ENCODE results near the gene SULT1A1. TPM values are rescaled to one million over a fixed set of nuclear protein-coding genes. Genes with fewer than 3 reads are reported as not detected.
"Not testable (repeated sequence)": the region's sequence is repeated elsewhere in the genome, so short reads cannot be mapped to it uniquely, and the experiment has no call there.

SULT1A1 gene
- total RNA-seq, 1 donor from 2014 or later = 8.6 TPM

- TF ChIP-seq CTCF (conservative IDR thresholded peaks at IDR 0.05; ENCODE audit: low read depth, low read length) = peak; percentile 7
- no peak for DNase-seq (ENCODE audit: low read depth)
- no peak overlapping the region for H3K4me3 ChIP-seq (ENCODE audit: low read depth, low read length)
These were observed 12.1 kb downstream of the SULT1A1 start for GRCh38 chr16:28597692-28598261.

- TF ChIP-seq CTCF (conservative IDR thresholded peaks at IDR 0.05; ENCODE audit: low read depth, low read length) = no peak
- peak; percentile 30 for DNase-seq (ENCODE audit: low read depth)
- peak within 1 kb of the TSS; percentile 5 for H3K4me3 ChIP-seq (ENCODE audit: low read depth, low read length)
These were observed 12.8 kb downstream of the SULT1A1 start, which contains the start of gene SULT1A2 for GRCh38 chr16:28596840-28597691. TSS of gene SULT1A2 (minus strand) at chr16:28597050. CDS start at chr16:28595930, 1,120 bp downstream.

GRCh38 chr16:28596115-28596630, 13.7 kb downstream of the SULT1A1 start:
- no peak for TF ChIP-seq CTCF (conservative IDR thresholded peaks at IDR 0.05; ENCODE audit: low read depth, low read length)
- DNase-seq (ENCODE audit: low read depth) = no peak
- no peak overlapping the region for H3K4me3 ChIP-seq (ENCODE audit: low read depth, low read length)

- not testable (repeated sequence) for H3K4me3 ChIP-seq (ENCODE audit: low read depth, low read length); DNase-seq (ENCODE audit: low read depth)
These were observed 14.4 kb downstream of the SULT1A1 start for GRCh38 chr16:28595451-28595850.

GRCh38 chr16:28592979-28593553, 16.8 kb downstream of the SULT1A1 start:
- no peak for DNase-seq (ENCODE audit: low read depth)
- H3K4me3 ChIP-seq (ENCODE audit: low read depth, low read length) = no peak overlapping the region
- no peak for TF ChIP-seq CTCF (conservative IDR thresholded peaks at IDR 0.05; ENCODE audit: low read depth, low read length)

GRCh38 chr16:28592511-28592910, 17.3 kb downstream of the SULT1A1 start:
- no peak for DNase-seq (ENCODE audit: low read depth)
- H3K4me3 ChIP-seq (ENCODE audit: low read depth, low read length) = no peak overlapping the region
- no peak for TF ChIP-seq CTCF (conservative IDR thresholded peaks at IDR 0.05; ENCODE audit: low read depth, low read length)

- no peak for DNase-seq (ENCODE audit: low read depth)
- no peak overlapping the region for H3K4me3 ChIP-seq (ENCODE audit: low read depth, low read length)
- TF ChIP-seq CTCF (conservative IDR thresholded peaks at IDR 0.05; ENCODE audit: low read depth, low read length) = no peak
These were observed 18.5 kb downstream of the SULT1A1 start for GRCh38 chr16:28591355-28591754.
